Breast epithelium (tissue), 4 donors: ENCODE results near the gene VAMP4. TPM values are rescaled to one million over a fixed set of nuclear protein-coding genes. Genes with fewer than 3 reads are reported as not detected.

Experiments used
- DNase-seq, 2 donors: peaks; one replicate each; pipeline ENCODE4 v3.0.0-alpha.2; 2019; ENCODE audit warnings: low spot score in 2 of 2
- H3K27ac ChIP-seq, 2 donors: fragments of 200-600 bp; sonication (generic) in 1 of 2; one replicate each; pipeline ENCODE4 v1.5.1; 2016 to 2019; ENCODE audit warnings: mild to moderate bottlenecking in 1 of 2
- H3K27me3 ChIP-seq, 2 donors: fragments of 200-600 bp; sonication (generic) in 1 of 2; one replicate each; pipeline versions ENCODE4 v1.5.1 to v1.6.0; 2017 to 2019; ENCODE audit warnings: control low read depth in 1 of 2, mild to moderate bottlenecking in 1 of 2
- H3K36me3 ChIP-seq: fragments of 200-600 bp; one replicate; pipeline ENCODE4 v1.5.1; 2019
- H3K4me1 ChIP-seq, 2 donors: fragments of 200-600 bp; sonication (generic); one replicate each; pipeline ENCODE4 v1.5.1; 2016 to 2019; ENCODE audit warnings: control low read depth in 1 of 2
- H3K4me3 ChIP-seq, 3 donors: fragments of 200-600 bp; sonication (generic); 1 replicate in 2 of 3; 2 replicates in 1 of 3; pipeline ENCODE4 v1.5.1; 2016 to 2019; ENCODE audit warnings: mild to moderate bottlenecking in 3 of 3, moderate library complexity in 2 of 3
- H3K9me3 ChIP-seq, 2 donors: fragments of 200-600 bp; sonication (generic) in 1 of 2; one replicate each; pipeline ENCODE4 v1.5.1; 2016 to 2019; ENCODE audit warnings: control low read depth in 1 of 2
- POLR2A ChIP-seq: fragments of 450-650 bp; IDR thresholded peaks from one replicate; pipeline ENCODE4 v1.6.1; 2016; ENCODE audit warnings: antibody characterized with exemption, mild to moderate bottlenecking, moderate library complexity
- POLR2AphosphoS5 ChIP-seq, 3 donors: sonication (generic); formaldehyde crosslinking; IDR thresholded peaks; one replicate each; pipeline ENCODE4 v1.6.1; 2017; ENCODE audit warnings: antibody characterized with exemption in 3 of 3
- intact Hi-C: fragments of 100-400 bp; cut with DNase I; formaldehyde crosslinking; loops from one replicate; pipeline ENCODE4 v1.15.1; 2023; ENCODE audit warnings: low total_unique reads
- total RNA-seq, 3 donors: library from RNA; depleted of rRNA; stranded (reverse); fragments of >200 nt; gene quantifications; one replicate each; pipeline ENCODE4 v1.1.0, GENCODE V29; 2016
- TF ChIP-seq, protein P1 (sequence below), 3 donors: fragments of 450-650 bp; IDR thresholded peaks; one replicate each; pipeline ENCODE4 v1.5.1; 2016 to 2017; ENCODE audit warnings: antibody characterized with exemption in 3 of 3, mild to moderate bottlenecking in 3 of 3, moderate library complexity in 3 of 3

VAMP4 gene
- total RNA-seq, 3 donors from 2014 or later = 10.5 to 16.3 (median 14.0) TPM

- H3K4me3 ChIP-seq = no peak overlapping the region
- no peaks in the 10 kb centered on the region for H3K27me3 ChIP-seq
- no peak for DNase-seq
- H3K36me3 ChIP-seq = no peaks in the 10 kb centered on the region
- TF ChIP-seq, protein P1, sequence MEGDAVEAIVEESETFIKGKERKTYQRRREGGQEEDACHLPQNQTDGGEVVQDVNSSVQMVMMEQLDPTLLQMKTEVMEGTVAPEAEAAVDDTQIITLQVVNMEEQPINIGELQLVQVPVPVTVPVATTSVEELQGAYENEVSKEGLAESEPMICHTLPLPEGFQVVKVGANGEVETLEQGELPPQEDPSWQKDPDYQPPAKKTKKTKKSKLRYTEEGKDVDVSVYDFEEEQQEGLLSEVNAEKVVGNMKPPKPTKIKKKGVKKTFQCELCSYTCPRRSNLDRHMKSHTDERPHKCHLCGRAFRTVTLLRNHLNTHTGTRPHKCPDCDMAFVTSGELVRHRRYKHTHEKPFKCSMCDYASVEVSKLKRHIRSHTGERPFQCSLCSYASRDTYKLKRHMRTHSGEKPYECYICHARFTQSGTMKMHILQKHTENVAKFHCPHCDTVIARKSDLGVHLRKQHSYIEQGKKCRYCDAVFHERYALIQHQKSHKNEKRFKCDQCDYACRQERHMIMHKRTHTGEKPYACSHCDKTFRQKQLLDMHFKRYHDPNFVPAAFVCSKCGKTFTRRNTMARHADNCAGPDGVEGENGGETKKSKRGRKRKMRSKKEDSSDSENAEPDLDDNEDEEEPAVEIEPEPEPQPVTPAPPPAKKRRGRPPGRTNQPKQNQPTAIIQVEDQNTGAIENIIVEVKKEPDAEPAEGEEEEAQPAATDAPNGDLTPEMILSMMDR (IDR thresholded peaks at IDR 0.05) = no peak
- TF ChIP-seq POLR2A (no peak), POLR2AphosphoS5 (IDR thresholded peaks at IDR 0.05) (no peak)
- intact Hi-C loops = no loop called here
- H3K27ac ChIP-seq = no peak overlapping the region
- no peaks in the 10 kb centered on the region for H3K9me3 ChIP-seq
- no peaks in the 10 kb centered on the region for H3K4me1 ChIP-seq
These were observed 73.5 kb downstream of the VAMP4 start for GRCh38 chr1:171668372-171668771.

- no peak overlapping the region for H3K27ac ChIP-seq
- H3K27me3 ChIP-seq = no peaks in the 10 kb centered on the region
- DNase-seq = no peak
- intact Hi-C loops = no loop called here
- H3K4me3 ChIP-seq = no peak overlapping the region
- TF ChIP-seq POLR2A = no peak
- TF ChIP-seq, protein P1 (IDR thresholded peaks at IDR 0.05) = no peak
- no peak for TF ChIP-seq POLR2AphosphoS5 (IDR thresholded peaks at IDR 0.05)
- no peaks in the 10 kb centered on the region for H3K36me3 ChIP-seq
- H3K4me1 ChIP-seq = no peaks in the 10 kb centered on the region
- no peaks in the 10 kb centered on the region for H3K9me3 ChIP-seq
These were observed 75.6 kb downstream of the VAMP4 start for GRCh38 chr1:171666114-171666769.

GRCh38 chr1:171664976-171665375 lies 76.9 kb downstream of the VAMP4 start:
- Histone ChIP-seq H3K4me1 (no peaks in the 10 kb centered on the region), H3K27ac (no peak overlapping the region), H3K9me3 (no peaks in the 10 kb centered on the region), H3K36me3 (no peaks in the 10 kb centered on the region), H3K4me3 (no peak overlapping the region), H3K27me3 (no peaks in the 10 kb centered on the region)
- no peak for DNase-seq
- intact Hi-C loops = no loop called here
- TF ChIP-seq POLR2AphosphoS5 (IDR thresholded peaks at IDR 0.05) (no peak), POLR2A (no peak)
- TF ChIP-seq, protein P1 (IDR thresholded peaks at IDR 0.05) = no peak

- no peaks in the 10 kb centered on the region for H3K36me3 ChIP-seq
- H3K4me1 ChIP-seq = no peaks in the 10 kb centered on the region
- no peak overlapping the region for H3K4me3 ChIP-seq
- H3K9me3 ChIP-seq = no peaks in the 10 kb centered on the region
- peak overlapping the region in 1 of 2 donors; percentile 55 for H3K27ac ChIP-seq
- DNase-seq = no peak
- intact Hi-C loops = no loop called here
- H3K27me3 ChIP-seq = no peaks in the 10 kb centered on the region
- TF ChIP-seq POLR2A = no peak
- TF ChIP-seq, protein P1 (IDR thresholded peaks at IDR 0.05) = no peak
- TF ChIP-seq POLR2AphosphoS5 (IDR thresholded peaks at IDR 0.05) = no peak
These were observed 77.8 kb downstream of the VAMP4 start for GRCh38 chr1:171663854-171664575.
